OCI-LY1 (cell line): ENCODE results near the gene DNAJC30.

Experiments
- CTCF ChIP-seq: fragments of 200-600 bp; sonication (generic), shearing (Covaris generic); IDR thresholded peaks from 2 replicates; pipeline ENCODE4 v1.5.1; 2017; ENCODE audit warnings: mild to moderate bottlenecking, antibody characterized with exemption, low read length, moderate library complexity, mixed read lengths
- EZH2 ChIP-seq: fragments of 200-600 bp; sonication (generic), shearing (Covaris generic); IDR thresholded peaks from 2 replicates; pipeline ENCODE4 v1.8.0; 2017; ENCODE audit warnings: borderline replicate concordance, mixed run types, mild to moderate bottlenecking, antibody characterized with exemption, low read length, moderate library complexity, mixed read lengths

DNA sequence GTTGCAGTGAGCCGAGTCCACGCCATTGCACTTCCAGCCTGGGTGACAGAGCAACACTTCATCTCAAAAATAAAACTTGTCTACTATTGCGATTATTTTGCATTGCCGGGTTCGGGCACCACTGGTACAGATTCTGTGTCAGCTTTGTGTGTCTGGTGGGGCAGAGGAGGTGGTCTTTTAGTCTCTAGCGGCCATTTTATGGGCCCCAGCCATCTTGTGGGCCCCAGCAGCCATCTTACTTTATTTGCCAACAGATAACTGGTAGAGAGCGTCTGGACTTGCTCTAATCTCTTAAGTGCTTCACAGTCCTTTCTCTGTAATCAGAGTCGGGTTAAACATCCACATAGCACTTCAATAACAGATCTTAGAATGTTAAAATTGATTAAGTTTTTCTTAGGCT is 5.0 kb upstream of the DNAJC30 start:
- TF ChIP-seq CTCF (no peak), EZH2 (no peak)
